Measurements from ENCODE around the gene PABPC1L.
A peak's percentile ranks its signal among the peaks of the same experiment; 100 is the strongest.

The PABPC1L gene

GRCh38 chr20:44914924-44915323, 5.1 kb downstream of the PABPC1L start:
- TF ChIP-seq CTCF (conservative IDR thresholded peaks at IDR 0.05; ENCODE audit: low read depth, low read length): no peak
- peak; percentile 7 for DNase-seq (ENCODE audit: low read depth)
- H3K4me3 ChIP-seq (ENCODE audit: low read depth, low read length): no peak overlapping the region

- no peak for TF ChIP-seq CTCF (conservative IDR thresholded peaks at IDR 0.05; ENCODE audit: low read depth, low read length)
- no peak for DNase-seq (ENCODE audit: low read depth)
- no peak overlapping the region for H3K4me3 ChIP-seq (ENCODE audit: low read depth, low read length)
These were observed 6.7 kb downstream of the PABPC1L start for GRCh38 chr20:44916586-44916985.

- H3K4me3 ChIP-seq (ENCODE audit: low read depth, low read length): no peak overlapping the region
- DNase-seq (ENCODE audit: low read depth): no peak
- no peak for TF ChIP-seq CTCF (conservative IDR thresholded peaks at IDR 0.05; ENCODE audit: low read depth, low read length)
These were observed 7.5 kb downstream of the PABPC1L start for GRCh38 chr20:44917399-44917798.

GRCh38 chr20:44918342-44918741, 8.5 kb downstream of the PABPC1L start:
- DNase-seq (ENCODE audit: low read depth): no peak
- no peak overlapping the region for H3K4me3 ChIP-seq (ENCODE audit: low read depth, low read length)
- no peak for TF ChIP-seq CTCF (conservative IDR thresholded peaks at IDR 0.05; ENCODE audit: low read depth, low read length)

GRCh38 chr20:44918761-44919160, 8.9 kb downstream of the PABPC1L start:
- H3K4me3 ChIP-seq (ENCODE audit: low read depth, low read length): no peak overlapping the region
- TF ChIP-seq CTCF (conservative IDR thresholded peaks at IDR 0.05; ENCODE audit: low read depth, low read length): no peak
- DNase-seq (ENCODE audit: low read depth): no peak

- DNase-seq (ENCODE audit: low read depth): no peak
- TF ChIP-seq CTCF (conservative IDR thresholded peaks at IDR 0.05; ENCODE audit: low read depth, low read length): no peak
- H3K4me3 ChIP-seq (ENCODE audit: low read depth, low read length): no peak overlapping the region
These were observed 11.6 kb downstream of the PABPC1L start for GRCh38 chr20:44921447-44921846.

- no peak for TF ChIP-seq CTCF (conservative IDR thresholded peaks at IDR 0.05; ENCODE audit: low read depth, low read length)
- no peak overlapping the region for H3K4me3 ChIP-seq (ENCODE audit: low read depth, low read length)
- no peak for DNase-seq (ENCODE audit: low read depth)
These were observed 14.7 kb downstream of the PABPC1L start for GRCh38 chr20:44924541-44924940.

Measured in choroid plexus epithelial cell (primary cell).